ENCODE data around the gene C14orf132. TPM values are rescaled to one million over a fixed set of nuclear protein-coding genes. Genes with fewer than 3 reads are reported as not detected.

The C14orf132 gene
- total and polyA plus RNA-seq, 9 donors = 3.9 to 20.3 (median 7.7) TPM

- TF ChIP-seq CTCF (IDR thresholded peaks at IDR 0.05) (no peak), POLR2A (IDR thresholded peaks at IDR 0.05) (no peak), EP300 (IDR thresholded peaks at IDR 0.05) (no peak)
- Histone ChIP-seq H3K27ac (no peak overlapping the region), H3K4me1 (ENCODE audit: insufficient read depth) (no peaks in the 10 kb centered on the region), H3K9me3 (no peaks in the 10 kb centered on the region), H3K36me3 (no peaks in the 10 kb centered on the region), H3K27me3 (no peaks in the 10 kb centered on the region), H3K4me3 (no peak overlapping the region)
- WGBS, 3 donors = 68 to 82% (median 75%) methylated on average over 11 of the region's 11 CpGs
- DNase-seq = no peak
- intact Hi-C loops (cut with DNase I) = no loop called here
Measured at GRCh38 chr14:96077983-96078624, 38.9 kb downstream of the C14orf132 start.

- WGBS, 3 donors = 92 to 95% (median 94%) methylated on average over 6 of the region's 6 CpGs
- Histone ChIP-seq H3K9me3 (no peaks in the 10 kb centered on the region), H3K27me3 (no peaks in the 10 kb centered on the region), H3K4me3 (no peak overlapping the region), H3K4me1 (ENCODE audit: insufficient read depth) (no peaks in the 10 kb centered on the region), H3K36me3 (no peaks in the 10 kb centered on the region), H3K27ac (no peak overlapping the region)
- intact Hi-C loops (cut with DNase I) = no loop called here
- DNase-seq = no peak
- no peak for TF ChIP-seq POLR2A (IDR thresholded peaks at IDR 0.05)
- no peak for TF ChIP-seq EP300 (IDR thresholded peaks at IDR 0.05)
- TF ChIP-seq CTCF (IDR thresholded peaks at IDR 0.05) = no peak
Measured at GRCh38 chr14:96078625-96079016, 39.5 kb downstream of the C14orf132 start.

- intact Hi-C loops (cut with DNase I) = no loop called here
- no peaks in the 10 kb centered on the region for H3K9me3 ChIP-seq
- WGBS, 3 donors = 79 to 84% (median 84%) methylated on average over 8 of the region's 8 CpGs
- no peaks in the 10 kb centered on the region for H3K27me3 ChIP-seq
- H3K27ac ChIP-seq = no peak overlapping the region
- no peak for TF ChIP-seq EP300 (IDR thresholded peaks at IDR 0.05)
- no peak for TF ChIP-seq POLR2A (IDR thresholded peaks at IDR 0.05)
- TF ChIP-seq CTCF (IDR thresholded peaks at IDR 0.05) = no peak
- H3K36me3 ChIP-seq = no peaks in the 10 kb centered on the region
- H3K4me3 ChIP-seq = no peak overlapping the region
- DNase-seq = no peak
- H3K4me1 ChIP-seq (ENCODE audit: insufficient read depth) = no peaks in the 10 kb centered on the region
Measured at GRCh38 chr14:96079066-96079465, 39.9 kb downstream of the C14orf132 start.

- Histone ChIP-seq H3K9me3 (no peaks in the 10 kb centered on the region), H3K36me3 (no peaks in the 10 kb centered on the region), H3K4me1 (ENCODE audit: insufficient read depth) (no peaks in the 10 kb centered on the region), H3K4me3 (no peak overlapping the region), H3K27ac (no peak overlapping the region), H3K27me3 (no peaks in the 10 kb centered on the region)
- intact Hi-C loops (cut with DNase I) = no loop called here
- DNase-seq = no peak
- TF ChIP-seq EP300 (IDR thresholded peaks at IDR 0.05) (no peak), POLR2A (IDR thresholded peaks at IDR 0.05) (no peak), CTCF (IDR thresholded peaks at IDR 0.05) (no peak)
- WGBS, 3 donors = 84 to 88% (median 86%) methylated on average over 10 of the region's 10 CpGs
Measured at GRCh38 chr14:96080571-96080970, 41.4 kb downstream of the C14orf132 start.
